ENCODE results near the gene PDZD4.

DNA sequence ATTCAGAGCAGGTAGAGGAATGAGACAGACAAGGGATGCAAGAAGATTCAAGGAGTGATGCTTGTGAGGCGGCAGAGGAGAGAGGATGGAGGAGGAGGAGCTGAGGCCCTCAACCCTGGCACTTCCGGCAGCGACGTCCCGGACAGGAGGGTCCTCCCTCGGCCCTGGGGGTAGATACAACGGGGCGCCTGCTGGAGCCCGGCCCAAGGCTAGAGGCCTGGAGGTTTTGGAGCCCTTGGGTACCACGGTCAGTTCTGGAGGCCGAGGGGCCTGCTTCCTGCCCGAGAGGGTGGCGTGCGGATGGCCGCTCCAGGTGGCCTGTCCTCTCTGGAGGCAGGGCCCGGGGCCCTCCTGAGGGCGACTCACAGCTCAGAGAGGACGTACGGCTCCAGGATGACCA, 22.4 kb downstream of the PDZD4 start:
- TF ChIP-seq CTCF (conservative IDR thresholded peaks at IDR 0.05; ENCODE audit: low read depth, low read length): no peak
- no peak for TF ChIP-seq EZH2phosphoT487 (IDR thresholded peaks at IDR 0.05; ENCODE audit: borderline replicate concordance, low read length)
- no peak for TF ChIP-seq EZH2 (IDR thresholded peaks at IDR 0.05; ENCODE audit: low read length, unreplicated experiment)
